B cell (primary cell): ENCODE data around the gene HIPK1. TPM values are rescaled to one million over a fixed set of nuclear protein-coding genes. Genes with fewer than 3 reads are reported as not detected.

Experiments
- ATAC-seq: fragments of 200-7000 bp; cut with Tn5 transposase; one replicate; pipeline ENCODE4 v1.10.0; 2021; ENCODE audit warnings: low read depth, mild to moderate bottlenecking, moderate number of reproducible peaks, moderate library complexity
- CTCF ChIA-PET: fragments of 350-600 bp; sonication (Branson Sonifier 250); formaldehyde crosslinking; loops from one replicate; lab custom pipeline; 2021; ENCODE audit warnings: antibody characterized with exemption, inconsistent platforms; lab: Charles Lee
- POLR2A ChIA-PET: fragments of 350-600 bp; sonication (Branson Sonifier 250); formaldehyde crosslinking; loops from one replicate; lab custom pipeline; 2021; ENCODE audit warnings: antibody characterized with exemption; lab: Charles Lee
- DNase-seq: peaks from one replicate; pipeline ENCODE4 v3.0.0; 2013
- H2AFZ ChIP-seq: 2 replicates; pipeline ENCODE4 v1.6.1; 2012; ENCODE audit warnings: mild to moderate bottlenecking, low read depth, low read length; ENCODE audit not compliant: insufficient read depth, poor library complexity, severe bottlenecking
- H3K27ac ChIP-seq, 2 donors: 1 replicate in 1 of 2; 2 replicates in 1 of 2; pipeline ENCODE4 v1.5.1; 2012 to 2013; ENCODE audit warnings: low read length in 2 of 2, mild to moderate bottlenecking in 2 of 2, moderate library complexity in 1 of 2
- H3K27me3 ChIP-seq, 4 experiments: fragments of 200-600 bp in 1 of 4; sonication (generic) in 1 of 4; replicated peaks in 1 of 4; 1 replicate in 2 of 4; 2 replicates in 2 of 4; pipeline versions ENCODE4 v1.6.1 to v1.7.0; 2013 to 2016; ENCODE audit warnings: low read length in 3 of 4, mild to moderate bottlenecking in 2 of 4, mixed read lengths in 1 of 4, moderate library complexity in 1 of 4; ENCODE audit not compliant: insufficient read depth in 4 of 4, control insufficient read depth in 3 of 4; ENCODE audit errors: control extremely low read depth in 1 of 4
- H3K36me3 ChIP-seq, 2 experiments: replicated peaks in 1 of 2; 1 replicate in 1 of 2; 2 replicates in 1 of 2; pipeline versions ENCODE4 v1.6.1 to v1.7.1; 2013; ENCODE audit warnings: low read length in 1 of 2; ENCODE audit not compliant: insufficient read depth in 2 of 2, control insufficient read depth in 1 of 2; ENCODE audit errors: control extremely low read depth in 1 of 2, extremely low read depth in 1 of 2
- H3K4me1 ChIP-seq, 2 donors: fragments of 200-600 bp in 1 of 2; sonication (generic) in 1 of 2; 1 replicate in 1 of 2; 2 replicates in 1 of 2; pipeline versions ENCODE4 v1.5.1 to v1.6.1; 2013 to 2017; ENCODE audit warnings: low read length in 2 of 2; ENCODE audit not compliant: control insufficient read depth in 2 of 2, insufficient read depth in 2 of 2
- H3K4me2 ChIP-seq: replicated peaks from 2 replicates; pipeline ENCODE3; 2012; ENCODE audit warnings: mild to moderate bottlenecking, low read depth, low read length; ENCODE audit not compliant: poor library complexity, severe bottlenecking
- H3K4me3 ChIP-seq, 5 experiments: fragments of 200-600 bp in 1 of 5; sonication (generic) in 1 of 5; 1 replicate in 3 of 5; 2 replicates in 2 of 5; pipeline versions ENCODE4 v1.5.1 to v1.7.0; 2011 to 2016; ENCODE audit warnings: low read length in 4 of 5, mild to moderate bottlenecking in 4 of 5, low read depth in 2 of 5, control low read depth in 1 of 5, moderate library complexity in 1 of 5; ENCODE audit not compliant: insufficient read depth in 1 of 5; ENCODE audit errors: control extremely low read depth in 1 of 5, extremely low read depth in 1 of 5
- H3K79me2 ChIP-seq: fragments of 200-600 bp; sonication (generic); one replicate; pipeline ENCODE4 v1.6.0; 2016; ENCODE audit warnings: low read length; ENCODE audit not compliant: control insufficient read depth, insufficient read depth
- H3K9ac ChIP-seq: fragments of 200-600 bp; sonication (generic); 2 replicates; pipeline ENCODE4 v1.6.1; 2017; ENCODE audit warnings: mild to moderate bottlenecking, low read length, moderate library complexity
- H3K9me3 ChIP-seq, 3 donors: one replicate each; pipeline versions ENCODE4 v1.6.1 to v1.7.1; 2013; ENCODE audit warnings: low read length in 2 of 3; ENCODE audit not compliant: control insufficient read depth in 2 of 3, insufficient read depth in 1 of 3; ENCODE audit errors: control extremely low read depth in 1 of 3
- H4K20me1 ChIP-seq: 2 replicates; pipeline ENCODE4 v1.6.0; 2012; ENCODE audit warnings: mild to moderate bottlenecking, low read length; ENCODE audit not compliant: insufficient read depth, control insufficient read depth, poor library complexity, severe bottlenecking
- H3K27ac Mint-ChIP-seq: one replicate; pipeline ENCODE4 v1.8.0; 2021; ENCODE audit warnings: mixed read lengths
- H3K27me3 Mint-ChIP-seq: one replicate; pipeline ENCODE4 v1.8.0; 2021; ENCODE audit warnings: mixed read lengths
- H3K4me1 Mint-ChIP-seq: one replicate; pipeline ENCODE4 v1.8.0; 2021; ENCODE audit warnings: mixed read lengths
- H3K4me3 Mint-ChIP-seq: one replicate; pipeline ENCODE4 v1.8.0; 2021; ENCODE audit warnings: mixed read lengths
- H3K9me3 Mint-ChIP-seq: one replicate; pipeline ENCODE4 v1.8.0; 2022; ENCODE audit warnings: mixed read lengths; ENCODE audit not compliant: insufficient read depth
- CTCF ChIP-seq: fragments of 200-600 bp; IDR thresholded peaks from one replicate; pipeline ENCODE4 v1.8.0; 2022; ENCODE audit warnings: antibody characterized with exemption, mild to moderate bottlenecking
- EZH2 ChIP-seq: IDR thresholded peaks from 2 replicates; pipeline ENCODE4 v1.6.1; 2012; ENCODE audit warnings: borderline replicate concordance, low read depth, mild to moderate bottlenecking, moderate library complexity, low read length; ENCODE audit not compliant: insufficient read depth, poor library complexity, severe bottlenecking
- WGBS: methylation state at CpG from one replicate; pipeline ENCODE4 v1.1.5; 2013; ENCODE audit warnings: missing lambda C conversion rate; ENCODE audit not compliant: insufficient coverage; 5-methylcytosine and 5-hydroxymethylcytosine counted together
- intact Hi-C: fragments of 100-400 bp; cut with micrococcal nuclease; formaldehyde crosslinking; loops from one replicate; pipeline ENCODE4 v1.10.0; 2022
- polyA plus RNA-seq: library from polyadenylated mRNA; depleted of rRNA; stranded (reverse); fragments of >200 nt; gene quantifications from 2 replicates; pipeline ENCODE4 v1.2.3, GENCODE V29; 2012
- total RNA-seq, 2 donors: library from RNA; stranded (reverse); fragments of 120-200 nt in 1 of 2; gene quantifications; 1 replicate in 1 of 2; 2 replicates in 1 of 2; pipeline versions ENCODE4 v1.2.3 to v1.2.4, GENCODE V29; 2013 to 2022

HIPK1 gene
- total and polyA plus RNA-seq, 2 donors (not counting 1 experiment from before 2014, with no cell fraction given) = 13.6 to 48.0 TPM

DNA sequence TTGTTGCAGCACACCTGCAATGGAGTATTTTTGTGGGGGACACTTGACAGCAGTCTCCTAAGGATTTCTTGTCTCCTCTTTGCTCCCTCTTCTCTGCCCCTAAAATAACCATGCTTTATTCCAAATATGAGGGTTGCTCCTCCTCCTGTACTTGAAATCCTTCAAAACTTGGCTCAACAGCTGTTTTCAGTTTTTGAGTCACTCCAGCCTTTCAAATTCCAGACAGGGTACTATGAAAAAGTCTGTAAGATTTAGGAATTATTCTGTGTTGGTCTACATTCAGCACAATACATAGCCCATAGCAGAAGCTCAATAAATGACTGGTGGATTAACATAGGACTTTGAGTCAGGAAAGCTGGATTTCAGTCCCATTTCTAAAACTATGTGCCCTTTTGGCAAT lies 30.0 kb upstream of the HIPK1 start:
- ATAC-seq = no peak
- TF ChIP-seq CTCF (no peak), EZH2 (no peak)

DNA sequence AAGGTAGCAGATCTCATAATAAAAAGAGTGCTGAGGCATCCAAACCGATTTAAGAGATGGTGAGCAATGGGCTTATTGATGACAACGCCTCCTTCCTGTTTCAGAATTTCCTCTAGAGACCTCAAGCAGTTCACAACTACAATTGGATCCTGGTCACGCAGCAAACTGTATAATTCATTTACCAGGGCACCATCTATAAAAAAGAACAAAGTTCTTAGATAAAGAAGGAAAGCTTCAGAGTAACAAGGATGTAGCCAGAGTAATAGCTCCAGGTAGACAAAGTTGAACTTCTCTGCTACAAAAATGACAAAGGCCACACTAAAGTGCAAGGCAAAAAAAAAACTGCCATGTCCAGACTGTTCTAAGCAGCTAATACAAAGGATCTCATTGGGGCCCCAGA lies 27.9 kb upstream of the HIPK1 start:
- H4K20me1 ChIP-seq = no peaks in the 10 kb centered on the region
- intact Hi-C loops = loop anchor here (2.0 to 10.0 kb wide), 2 partner anchors 16 to 1186 kb away; partner anchors contain the start of gene PPM1J
- DNase-seq = no peak
- WGBS = no CpG with 5 or more reads among the region's 3 CpGs
- no peaks in the 10 kb centered on the region for H3K9me3 ChIP-seq
- ChIA-PET CTCF (interaction anchor here (1.1 to 5.6 kb wide), 3 partner anchors 42 to 66 kb away, joined by 6 to 80 read pairs (median 10); no protein-coding TSS in a partner anchor), POLR2A (no interaction called here)
- no peak overlapping the region for H3K4me3 Mint-ChIP-seq
- TF ChIP-seq EZH2 (no peak), CTCF (no peak)
- peaks cover 32 to 37% of the 10 kb centered on the region in 2 donors for H3K4me1 ChIP-seq
- no peak overlapping the region for H3K27ac ChIP-seq
- peaks cover 3 to 55% of the 10 kb centered on the region in 2 experiments for H3K36me3 ChIP-seq
- H3K27me3 Mint-ChIP-seq = no peaks in the 10 kb centered on the region
- H3K27me3 ChIP-seq = no peaks in the 10 kb centered on the region
- no peaks in the 10 kb centered on the region for H3K9me3 Mint-ChIP-seq
- no peak overlapping the region for H2AFZ ChIP-seq
- peak overlapping the region; percentile 29 for H3K27ac Mint-ChIP-seq
- H3K4me3 ChIP-seq = no peak overlapping the region
- H3K79me2 ChIP-seq = peaks cover 31% of the 10 kb centered on the region
- H3K9ac ChIP-seq = no peak overlapping the region
- peaks cover 46% of the 10 kb centered on the region for H3K4me1 Mint-ChIP-seq
- ATAC-seq = no peak
- H3K4me2 ChIP-seq = no peak overlapping the region

More for the DNA sequence above, 30.0 kb upstream of the HIPK1 start:
- Histone ChIP-seq H2AFZ (no peak overlapping the region), H3K9me3 (no peaks in the 10 kb centered on the region), H3K9ac (no peak overlapping the region), H3K27ac (no peak overlapping the region), H3K4me3 (no peak overlapping the region), H4K20me1 (no peaks in the 10 kb centered on the region), H3K27me3 (no peaks in the 10 kb centered on the region), H3K4me2 (no peak overlapping the region), H3K79me2 (peaks cover 23% of the 10 kb centered on the region), H3K4me1 (peaks cover 24 to 26% of the 10 kb centered on the region in 2 donors), H3K36me3 (peaks cover 3 to 71% of the 10 kb centered on the region in 2 experiments)
- ChIA-PET POLR2A (no interaction called here), CTCF (interaction anchor here (3.0 kb wide), 1 partner anchor 64 kb away, joined by 10 read pairs; no protein-coding TSS in a partner anchor)
- Mint-ChIP-seq H3K4me1 (peaks cover 33% of the 10 kb centered on the region), H3K9me3 (no peaks in the 10 kb centered on the region), H3K27ac (no peak overlapping the region), H3K27me3 (no peaks in the 10 kb centered on the region), H3K4me3 (no peak overlapping the region)
- DNase-seq = no peak
- intact Hi-C loops = no loop called here
